Nephron (organoid): Measurements from ENCODE around the gene COX6B1.

Experiments used
- H3K27ac Mint-ChIP-seq, 3 experiments: 2 replicates each; pipeline ENCODE4 v1.8.0; 2020; ENCODE audit warnings: mixed read lengths in 3 of 3, mild to moderate bottlenecking in 2 of 3, moderate library complexity in 1 of 3
- H3K27me3 Mint-ChIP-seq: 2 replicates; pipeline ENCODE4 v1.8.0; 2021; ENCODE audit warnings: low read depth, mild to moderate bottlenecking, moderate library complexity, mixed read lengths
- H3K36me3 Mint-ChIP-seq: 2 replicates; pipeline ENCODE4 v1.8.0; 2020; ENCODE audit warnings: low read depth, mixed read lengths
- H3K4me1 Mint-ChIP-seq: 2 replicates; pipeline ENCODE4 v1.8.0; 2020; ENCODE audit warnings: mixed read lengths
- H3K4me3 Mint-ChIP-seq, 3 experiments: 2 replicates each; pipeline ENCODE4 v1.8.0; 2020; ENCODE audit warnings: mild to moderate bottlenecking in 3 of 3, mixed read lengths in 3 of 3, moderate library complexity in 2 of 3
- H3K9me3 Mint-ChIP-seq: 2 replicates; pipeline ENCODE4 v1.8.0; 2020; ENCODE audit warnings: mixed read lengths
- CTCF ChIP-seq, 3 experiments: fragments of 200-600 bp; sonication (generic); IDR thresholded peaks; one replicate each; pipeline ENCODE4 v1.5.0; 2021; ENCODE audit warnings: antibody characterized with exemption in 3 of 3; ENCODE audit not compliant: unreplicated experiment in 3 of 3

The COX6B1 gene

GRCh38 chr19:35665604-35666003 lies 17.5 kb downstream of the COX6B1 start:
- no peak overlapping the region for H3K4me3 Mint-ChIP-seq
- no peaks in the 10 kb centered on the region for H3K4me1 Mint-ChIP-seq
- peaks cover 13% of the 10 kb centered on the region for H3K27me3 Mint-ChIP-seq
- H3K9me3 Mint-ChIP-seq, result no peaks in the 10 kb centered on the region
- no peak for TF ChIP-seq CTCF (IDR thresholded peaks at IDR 0.05; ENCODE audit: unreplicated experiment in 3 of 3)
- no peak overlapping the region for H3K27ac Mint-ChIP-seq
- peaks cover 31% of the 10 kb centered on the region for H3K36me3 Mint-ChIP-seq

GRCh38 chr19:35666251-35666913 lies 18.3 kb downstream of the COX6B1 start, which contains the start of gene UPK1A:
TSS of gene UPK1A (plus strand) at chr19:35666517. CDS start at chr19:35666813, 296 bp downstream.
- Mint-ChIP-seq H3K9me3 (no peaks in the 10 kb centered on the region), H3K27ac (no peak within 1 kb of the TSS), H3K27me3 (peaks cover 21% of the 10 kb centered on the region), H3K4me3 (no peak within 1 kb of the TSS), H3K36me3 (peaks cover 27% of the 10 kb centered on the region), H3K4me1 (no peaks in the 10 kb centered on the region)
- no peak for TF ChIP-seq CTCF (IDR thresholded peaks at IDR 0.05; ENCODE audit: unreplicated experiment in 3 of 3)

- Mint-ChIP-seq H3K9me3 (no peaks in the 10 kb centered on the region), H3K4me3 (no peak overlapping the region), H3K27ac (no peak overlapping the region), H3K36me3 (peaks cover 4% of the 10 kb centered on the region), H3K27me3 (peaks cover 53% of the 10 kb centered on the region), H3K4me1 (no peaks in the 10 kb centered on the region)
- TF ChIP-seq CTCF (IDR thresholded peaks at IDR 0.05; ENCODE audit: unreplicated experiment in 3 of 3), result no peak
Observed at GRCh38 chr19:35669566-35669965, 21.4 kb downstream of the COX6B1 start.

GRCh38 chr19:35669974-35670373 lies 21.9 kb downstream of the COX6B1 start:
- H3K27me3 Mint-ChIP-seq, result peaks cover 56% of the 10 kb centered on the region
- TF ChIP-seq CTCF (IDR thresholded peaks at IDR 0.05; ENCODE audit: unreplicated experiment in 3 of 3), result no peak
- H3K9me3 Mint-ChIP-seq, result no peaks in the 10 kb centered on the region
- H3K4me1 Mint-ChIP-seq, result no peaks in the 10 kb centered on the region
- no peak overlapping the region for H3K27ac Mint-ChIP-seq
- H3K36me3 Mint-ChIP-seq, result peaks cover 4% of the 10 kb centered on the region
- no peak overlapping the region for H3K4me3 Mint-ChIP-seq

GRCh38 chr19:35670686-35671085 lies 22.6 kb downstream of the COX6B1 start:
- TF ChIP-seq CTCF (IDR thresholded peaks at IDR 0.05; ENCODE audit: unreplicated experiment in 3 of 3), result no peak
- H3K36me3 Mint-ChIP-seq, result peaks cover 4% of the 10 kb centered on the region
- H3K9me3 Mint-ChIP-seq, result no peaks in the 10 kb centered on the region
- no peak overlapping the region for H3K27ac Mint-ChIP-seq
- no peaks in the 10 kb centered on the region for H3K4me1 Mint-ChIP-seq
- peaks cover 57% of the 10 kb centered on the region for H3K27me3 Mint-ChIP-seq
- H3K4me3 Mint-ChIP-seq, result no peak overlapping the region

- Mint-ChIP-seq H3K27me3 (peaks cover 66% of the 10 kb centered on the region), H3K4me1 (no peaks in the 10 kb centered on the region), H3K27ac (no peak overlapping the region), H3K36me3 (peaks cover 3% of the 10 kb centered on the region), H3K4me3 (no peak overlapping the region), H3K9me3 (no peaks in the 10 kb centered on the region)
- TF ChIP-seq CTCF (IDR thresholded peaks at IDR 0.05; ENCODE audit: unreplicated experiment in 3 of 3), result no peak
Observed at GRCh38 chr19:35671818-35672217, 23.7 kb downstream of the COX6B1 start.
